OCI-LY1 (cell line): Measurements from ENCODE around the gene FUBP3.

Experiments
- H2AFZ ChIP-seq: fragments of 200-600 bp; sonication (generic), shearing (Covaris generic); 2 replicates; pipeline ENCODE4 v1.6.0; 2014; ENCODE audit warnings: antibody characterized with exemption, mild to moderate bottlenecking, low read length
- H3F3A ChIP-seq: fragments of 200-600 bp; sonication (generic), shearing (Covaris generic); 2 replicates; pipeline ENCODE4 v1.6.0; 2014; ENCODE audit warnings: mild to moderate bottlenecking, antibody characterized with exemption, low read length, moderate library complexity; ENCODE audit not compliant: insufficient read depth
- H3K27ac ChIP-seq: fragments of 200-600 bp; sonication (generic); 2 replicates; pipeline ENCODE4 v1.5.1; 2014; ENCODE audit warnings: low read length, mixed run types, mild to moderate bottlenecking, low read depth; ENCODE audit not compliant: poor library complexity, severe bottlenecking
- H3K27me3 ChIP-seq: fragments of 200-600 bp; sonication (generic); 2 replicates; pipeline ENCODE4 v1.6.0; 2014; ENCODE audit warnings: antibody characterized with exemption, mild to moderate bottlenecking, low read length, moderate library complexity; ENCODE audit not compliant: insufficient read depth
- H3K36me3 ChIP-seq: fragments of 200-600 bp; sonication (generic); 2 replicates; pipeline ENCODE4 v1.6.1; 2014; ENCODE audit warnings: mild to moderate bottlenecking, antibody characterized with exemption, low read length, moderate library complexity, mixed read lengths; ENCODE audit not compliant: insufficient read depth
- H3K4me1 ChIP-seq: fragments of 200-600 bp; sonication (generic); 2 replicates; pipeline ENCODE4 v1.5.1; 2014; ENCODE audit warnings: mild to moderate bottlenecking, low read length, moderate library complexity; ENCODE audit not compliant: insufficient read depth, severe bottlenecking
- H3K4me2 ChIP-seq: fragments of 200-600 bp; sonication (generic), shearing (Covaris generic); 2 replicates; pipeline ENCODE4 v1.6.1; 2014; ENCODE audit warnings: low read length
- H3K4me3 ChIP-seq: fragments of 200-600 bp; sonication (generic); 2 replicates; pipeline ENCODE4 v1.5.1; 2014; ENCODE audit warnings: low read length, low read depth, mild to moderate bottlenecking, mixed read lengths; ENCODE audit not compliant: poor library complexity, severe bottlenecking
- H3K79me2 ChIP-seq: fragments of 200-600 bp; shearing (Covaris generic); 2 replicates; pipeline ENCODE4 v1.6.1; 2016; ENCODE audit warnings: mixed run types, low read length, mixed read lengths; ENCODE audit not compliant: insufficient read depth
- H3K9ac ChIP-seq: fragments of 200-600 bp; sonication (generic), shearing (Covaris generic); 2 replicates; pipeline ENCODE4 v1.6.1; 2014; ENCODE audit warnings: mild to moderate bottlenecking, low read length, mixed read lengths
- H3K9me2 ChIP-seq: fragments of 200-600 bp; sonication (generic), shearing (Covaris generic); 2 replicates; pipeline ENCODE4 v1.6.1; 2014; ENCODE audit warnings: low read depth, mild to moderate bottlenecking, low read length, mixed read lengths
- H3K9me3 ChIP-seq: fragments of 200-600 bp; shearing (Covaris generic); 2 replicates; pipeline ENCODE4 v1.6.1; 2014; ENCODE audit warnings: low read length, mixed read lengths
- H4K20me1 ChIP-seq: fragments of 200-600 bp; sonication (generic), shearing (Covaris generic); 2 replicates; pipeline ENCODE4 v1.6.0; 2016; ENCODE audit warnings: mild to moderate bottlenecking, low read length; ENCODE audit not compliant: insufficient read depth
- EZH2 ChIP-seq: fragments of 200-600 bp; sonication (generic), shearing (Covaris generic); IDR thresholded peaks from 2 replicates; pipeline ENCODE4 v1.8.0; 2017; ENCODE audit warnings: borderline replicate concordance, mixed run types, mild to moderate bottlenecking, antibody characterized with exemption, low read length, moderate library complexity, mixed read lengths
- TF ChIP-seq, protein P1 (sequence below): fragments of 200-600 bp; sonication (generic), shearing (Covaris generic); IDR thresholded peaks from 2 replicates; pipeline ENCODE4 v1.5.1; 2017; ENCODE audit warnings: mild to moderate bottlenecking, antibody characterized with exemption, low read length, moderate library complexity, mixed read lengths

The FUBP3 gene

DNA sequence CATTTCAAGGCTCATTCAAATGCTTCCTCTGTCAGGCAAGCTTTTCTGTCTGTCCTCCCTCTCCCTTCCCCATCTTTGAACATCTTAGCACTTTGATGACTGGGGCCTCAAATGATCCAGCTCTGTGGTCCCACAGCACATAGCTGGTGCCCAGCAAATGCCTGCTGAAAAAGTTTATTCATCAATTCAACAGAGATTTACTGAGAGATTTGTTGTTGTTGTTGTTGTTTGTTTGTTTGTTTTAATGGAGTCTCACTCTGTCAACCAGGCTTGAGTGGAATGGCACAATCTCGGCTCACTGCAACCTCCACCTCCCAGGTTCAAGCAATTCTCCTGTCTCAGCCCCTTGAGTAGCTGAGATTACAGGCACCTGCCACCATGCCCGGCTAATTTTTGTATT lies 108.2 kb downstream of the FUBP3 start:
- H3K4me3 ChIP-seq = no peak overlapping the region
- no peaks in the 10 kb centered on the region for H3K36me3 ChIP-seq
- H3K79me2 ChIP-seq = no peaks in the 10 kb centered on the region
- no peak overlapping the region for H2AFZ ChIP-seq
- peaks cover 2% of the 10 kb centered on the region; the same call in 1 of the 2 replicates for H3K9me3 ChIP-seq
- H3K27me3 ChIP-seq = peaks cover 6% of the 10 kb centered on the region; the same call in 1 of the 2 replicates
- no peaks in the 10 kb centered on the region for H4K20me1 ChIP-seq
- no peak overlapping the region for H3K27ac ChIP-seq
- no peaks in the 10 kb centered on the region for H3F3A ChIP-seq
- TF ChIP-seq, protein P1, sequence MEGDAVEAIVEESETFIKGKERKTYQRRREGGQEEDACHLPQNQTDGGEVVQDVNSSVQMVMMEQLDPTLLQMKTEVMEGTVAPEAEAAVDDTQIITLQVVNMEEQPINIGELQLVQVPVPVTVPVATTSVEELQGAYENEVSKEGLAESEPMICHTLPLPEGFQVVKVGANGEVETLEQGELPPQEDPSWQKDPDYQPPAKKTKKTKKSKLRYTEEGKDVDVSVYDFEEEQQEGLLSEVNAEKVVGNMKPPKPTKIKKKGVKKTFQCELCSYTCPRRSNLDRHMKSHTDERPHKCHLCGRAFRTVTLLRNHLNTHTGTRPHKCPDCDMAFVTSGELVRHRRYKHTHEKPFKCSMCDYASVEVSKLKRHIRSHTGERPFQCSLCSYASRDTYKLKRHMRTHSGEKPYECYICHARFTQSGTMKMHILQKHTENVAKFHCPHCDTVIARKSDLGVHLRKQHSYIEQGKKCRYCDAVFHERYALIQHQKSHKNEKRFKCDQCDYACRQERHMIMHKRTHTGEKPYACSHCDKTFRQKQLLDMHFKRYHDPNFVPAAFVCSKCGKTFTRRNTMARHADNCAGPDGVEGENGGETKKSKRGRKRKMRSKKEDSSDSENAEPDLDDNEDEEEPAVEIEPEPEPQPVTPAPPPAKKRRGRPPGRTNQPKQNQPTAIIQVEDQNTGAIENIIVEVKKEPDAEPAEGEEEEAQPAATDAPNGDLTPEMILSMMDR = no peak
- TF ChIP-seq EZH2 = no peak
- peaks cover 9% of the 10 kb centered on the region for H3K4me1 ChIP-seq
- no peak overlapping the region for H3K4me2 ChIP-seq
- H3K9ac ChIP-seq = no peak overlapping the region
- no peaks in the 10 kb centered on the region for H3K9me2 ChIP-seq
